ENCODE measurements around the gene UBE2M.
A peak's percentile ranks its signal among the peaks of the same experiment; 100 is the strongest.

The UBE2M gene

DNA sequence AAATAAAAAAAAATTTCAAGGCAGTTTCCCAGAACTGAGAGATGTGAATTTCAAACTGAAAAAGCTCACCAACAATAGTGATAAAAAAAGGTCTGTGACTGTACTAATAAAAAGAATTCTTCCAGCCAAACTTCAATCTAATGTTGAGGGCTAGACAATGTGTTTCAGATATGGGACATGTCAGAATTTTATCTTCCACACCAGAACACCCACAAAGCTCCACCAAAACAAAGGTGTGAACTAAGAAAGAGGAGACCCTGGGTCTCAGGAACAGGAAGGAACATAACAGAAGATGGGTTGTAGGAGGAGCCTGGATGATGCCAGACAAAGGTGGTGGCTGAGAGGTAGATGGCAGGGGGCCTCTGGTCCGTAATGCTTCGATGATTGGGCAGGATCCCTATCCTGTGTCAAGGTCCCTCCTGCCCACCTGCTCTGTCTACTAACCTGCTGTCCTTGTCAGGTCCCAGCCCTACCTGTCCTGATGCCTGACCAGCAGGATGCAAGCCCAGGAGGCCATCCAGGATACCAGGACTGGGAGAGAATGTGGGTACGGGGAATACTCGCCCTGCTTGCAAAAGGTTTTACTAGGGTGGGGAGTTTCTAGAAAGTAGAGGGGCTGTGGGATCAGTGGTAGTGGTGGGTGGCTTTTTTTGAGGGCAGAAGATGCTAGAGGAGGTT lies 10.2 kb upstream of the UBE2M start:
- TF ChIP-seq, protein P1, sequence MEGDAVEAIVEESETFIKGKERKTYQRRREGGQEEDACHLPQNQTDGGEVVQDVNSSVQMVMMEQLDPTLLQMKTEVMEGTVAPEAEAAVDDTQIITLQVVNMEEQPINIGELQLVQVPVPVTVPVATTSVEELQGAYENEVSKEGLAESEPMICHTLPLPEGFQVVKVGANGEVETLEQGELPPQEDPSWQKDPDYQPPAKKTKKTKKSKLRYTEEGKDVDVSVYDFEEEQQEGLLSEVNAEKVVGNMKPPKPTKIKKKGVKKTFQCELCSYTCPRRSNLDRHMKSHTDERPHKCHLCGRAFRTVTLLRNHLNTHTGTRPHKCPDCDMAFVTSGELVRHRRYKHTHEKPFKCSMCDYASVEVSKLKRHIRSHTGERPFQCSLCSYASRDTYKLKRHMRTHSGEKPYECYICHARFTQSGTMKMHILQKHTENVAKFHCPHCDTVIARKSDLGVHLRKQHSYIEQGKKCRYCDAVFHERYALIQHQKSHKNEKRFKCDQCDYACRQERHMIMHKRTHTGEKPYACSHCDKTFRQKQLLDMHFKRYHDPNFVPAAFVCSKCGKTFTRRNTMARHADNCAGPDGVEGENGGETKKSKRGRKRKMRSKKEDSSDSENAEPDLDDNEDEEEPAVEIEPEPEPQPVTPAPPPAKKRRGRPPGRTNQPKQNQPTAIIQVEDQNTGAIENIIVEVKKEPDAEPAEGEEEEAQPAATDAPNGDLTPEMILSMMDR (conservative IDR thresholded peaks at IDR 0.05; ENCODE audit: low read length): no peak
- no peak for DNase-seq (ENCODE audit: low read depth)

GRCh38 chr19:58566989-58567388 lies 8.6 kb upstream of the UBE2M start:
- TF ChIP-seq, protein P1 (conservative IDR thresholded peaks at IDR 0.05; ENCODE audit: low read length): no peak
- H3K4me3 ChIP-seq (ENCODE audit: low read length): no peak overlapping the region
- no peak for DNase-seq (ENCODE audit: low read depth)

More for the DNA sequence above, 10.2 kb upstream of the UBE2M start:
- no peak overlapping the region for H3K4me3 ChIP-seq (ENCODE audit: low read length)

DNA sequence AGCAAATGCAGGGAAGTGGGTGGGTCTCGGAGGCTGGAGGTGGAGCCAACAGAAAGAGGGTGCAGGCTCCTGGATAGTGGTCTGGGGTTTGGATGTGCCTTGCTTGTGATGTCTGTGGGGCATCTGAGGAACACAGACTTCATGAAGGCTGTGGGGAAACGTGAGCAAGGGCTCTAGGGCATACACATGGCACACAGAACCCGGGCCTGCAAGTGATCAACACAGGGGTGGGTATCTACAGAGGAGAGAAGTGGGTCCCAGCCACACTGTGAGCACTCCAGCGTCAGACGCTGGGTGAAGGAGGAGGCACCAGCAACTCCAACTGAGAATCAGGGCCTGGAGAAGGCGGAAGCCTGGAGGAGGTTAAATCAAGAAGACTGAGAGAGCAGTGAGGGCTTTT lies 5.4 kb upstream of the UBE2M start:
- no peak overlapping the region for H3K4me3 ChIP-seq (ENCODE audit: low read length)
- TF ChIP-seq, protein P1 (conservative IDR thresholded peaks at IDR 0.05; ENCODE audit: low read length): no peak
- DNase-seq (ENCODE audit: low read depth): no peak

GRCh38 chr19:58563034-58563573 lies 4.7 kb upstream of the UBE2M start:
- DNase-seq (ENCODE audit: low read depth): no peak
- H3K4me3 ChIP-seq (ENCODE audit: low read length): peak overlapping the region; percentile 51
- TF ChIP-seq, protein P1 (conservative IDR thresholded peaks at IDR 0.05; ENCODE audit: low read length): no peak

GRCh38 chr19:58562122-58563033 lies 4.0 kb upstream of the UBE2M start:
- peak overlapping the region; percentile 51 for H3K4me3 ChIP-seq (ENCODE audit: low read length)
- peak; percentile 41 for DNase-seq (ENCODE audit: low read depth)
- TF ChIP-seq, protein P1 (conservative IDR thresholded peaks at IDR 0.05; ENCODE audit: low read length): no peak

GRCh38 chr19:58561373-58562121 lies 3.1 kb upstream of the UBE2M start:
- H3K4me3 ChIP-seq (ENCODE audit: low read length): peak overlapping the region; percentile 51
- DNase-seq (ENCODE audit: low read depth): no peak
- TF ChIP-seq, protein P1 (conservative IDR thresholded peaks at IDR 0.05; ENCODE audit: low read length): no peak
